CD4-positive, alpha-beta T cell (primary cell): ENCODE measurements around the gene CCDC27. TPM values are rescaled to one million over a fixed set of nuclear protein-coding genes. Genes with fewer than 3 reads are reported as not detected.
A peak's percentile ranks its signal among the peaks of the same experiment; 100 is the strongest.

Experiments used
- ATAC-seq: fragments of 200-7000 bp; cut with Tn5 transposase; one replicate; pipeline ENCODE4 v1.10.0; 2022; ENCODE audit warnings: mild to moderate bottlenecking; ENCODE audit not compliant: poor library complexity
- CTCF ChIA-PET: fragments of 350-600 bp; sonication (Branson Sonifier 250); formaldehyde crosslinking; loops from one replicate; lab custom pipeline; 2021; ENCODE audit warnings: antibody characterized with exemption, inconsistent platforms; lab: Charles Lee
- POLR2A ChIA-PET: fragments of 350-600 bp; sonication (Branson Sonifier 250); formaldehyde crosslinking; loops from one replicate; lab custom pipeline; 2021; ENCODE audit warnings: antibody characterized with exemption, inconsistent platforms; lab: Charles Lee
- DNase-seq, 14 experiments: peaks; one replicate each; pipeline ENCODE4 v3.0.0-alpha.2; 2013 to 2020; ENCODE audit warnings: mixed read lengths in 2 of 14
- H3K27ac ChIP-seq, 2 donors: one replicate each; pipeline versions ENCODE4 v1.5.1 to v1.7.0; 2013; ENCODE audit warnings: low read length in 2 of 2, low read depth in 1 of 2, mild to moderate bottlenecking in 1 of 2
- H3K27me3 ChIP-seq, 2 experiments: 1 replicate in 1 of 2; 2 replicates in 1 of 2; pipeline versions ENCODE4 v1.6.1 to v1.7.0; 2013; ENCODE audit warnings: low read length in 2 of 2, control low read depth in 1 of 2, mild to moderate bottlenecking in 1 of 2, moderate library complexity in 1 of 2; ENCODE audit not compliant: insufficient read depth in 2 of 2, control insufficient read depth in 1 of 2
- H3K36me3 ChIP-seq: one replicate; pipeline ENCODE4 v1.6.1; 2013; ENCODE audit warnings: low read length, control low read depth; ENCODE audit not compliant: insufficient read depth
- H3K4me1 ChIP-seq: one replicate; pipeline ENCODE4 v1.6.1; 2013; ENCODE audit warnings: low read length, control low read depth; ENCODE audit not compliant: insufficient read depth
- H3K4me3 ChIP-seq: one replicate; pipeline ENCODE4 v1.5.1; 2013; ENCODE audit warnings: mild to moderate bottlenecking, low read length, moderate library complexity
- H3K9me3 ChIP-seq, 2 experiments: 1 replicate in 1 of 2; 2 replicates in 1 of 2; pipeline versions ENCODE4 v1.6.1 to v1.7.0; 2013; ENCODE audit warnings: low read length in 2 of 2, mild to moderate bottlenecking in 2 of 2, control low read depth in 1 of 2, moderate library complexity in 1 of 2; ENCODE audit not compliant: control insufficient read depth in 1 of 2, insufficient read depth in 1 of 2
- H3K27ac Mint-ChIP-seq: one replicate; pipeline ENCODE4 v1.8.0; 2020; ENCODE audit warnings: mixed read lengths
- H3K27me3 Mint-ChIP-seq: one replicate; pipeline ENCODE4 v1.8.0; 2021; ENCODE audit warnings: mixed read lengths
- H3K36me3 Mint-ChIP-seq: one replicate; pipeline ENCODE4 v1.8.0; 2021; ENCODE audit warnings: low read depth, mixed read lengths
- H3K4me1 Mint-ChIP-seq: one replicate; pipeline ENCODE4 v1.8.0; 2021; ENCODE audit warnings: low read depth, mixed read lengths
- H3K4me3 Mint-ChIP-seq: one replicate; pipeline ENCODE4 v1.8.0; 2020; ENCODE audit warnings: mild to moderate bottlenecking, mixed read lengths
- H3K9me3 Mint-ChIP-seq: one replicate; pipeline ENCODE4 v1.8.0; 2020; ENCODE audit warnings: mixed read lengths
- intact Hi-C, 2 experiments: fragments of 100-400 bp; cut with DNase I in 1 of 2; cut with micrococcal nuclease in 1 of 2; formaldehyde crosslinking; loops; one replicate each; pipeline versions ENCODE4 v1.15.1 to v1.9.0; 2023 to 2025; cut with DNase I, micrococcal nuclease
- total RNA-seq, 174 experiments: library from RNA in 2 of 174; stranded (reverse) in 2 of 174; gene quantifications; one replicate each; pipeline ENCODE4 v1.2.3 and lab custom pipeline; 2021 to 2026
- TF ChIP-seq, protein P1 (sequence below): fragments of 200-600 bp; IDR thresholded peaks from one replicate; pipeline ENCODE4 v1.8.0; 2022; ENCODE audit warnings: antibody characterized with exemption, mild to moderate bottlenecking

Gene CCDC27
- total RNA-seq, 2 experiments from 2014 or later, result not detected

DNA sequence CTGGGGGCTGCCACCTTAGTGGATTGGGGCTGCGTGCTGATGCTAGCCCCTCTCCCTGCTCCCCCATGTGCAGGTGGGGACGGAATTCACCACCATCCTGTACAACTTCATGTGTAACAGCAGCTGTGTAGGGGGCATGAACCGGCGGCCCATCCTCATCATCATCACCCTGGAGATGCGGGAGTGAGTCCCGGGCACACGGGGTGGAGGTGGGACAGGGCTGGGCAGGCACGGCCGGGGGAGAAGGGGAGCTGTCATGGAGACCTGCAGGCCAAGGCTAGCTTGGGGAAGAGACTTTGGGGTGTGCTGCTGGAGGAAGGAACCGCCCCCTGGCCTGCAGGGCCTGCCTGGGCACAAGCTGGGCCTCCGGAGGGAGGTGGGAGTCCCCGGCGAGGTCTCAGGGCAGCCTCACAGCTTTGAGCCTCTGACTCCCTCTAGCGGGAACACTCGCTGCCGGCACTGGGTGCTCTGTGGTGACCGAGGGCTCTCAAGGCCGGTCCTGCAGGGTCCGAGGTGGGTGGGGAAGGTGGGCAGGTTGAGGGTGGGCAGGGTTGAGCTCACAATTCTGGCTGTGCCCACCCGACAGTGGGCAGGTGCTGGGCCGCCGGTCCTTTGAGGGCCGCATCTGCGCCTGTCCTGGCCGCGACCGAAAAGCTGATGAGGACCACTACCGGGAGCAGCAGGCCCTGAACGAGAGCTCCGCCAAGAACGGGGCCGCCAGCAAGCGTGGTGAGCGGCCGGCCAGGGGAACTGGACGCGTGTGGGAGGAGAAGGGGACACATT is 25.0 kb upstream of the CCDC27 start:
- intact Hi-C loops, result no loop called here
- ATAC-seq, result no peak

DNA sequence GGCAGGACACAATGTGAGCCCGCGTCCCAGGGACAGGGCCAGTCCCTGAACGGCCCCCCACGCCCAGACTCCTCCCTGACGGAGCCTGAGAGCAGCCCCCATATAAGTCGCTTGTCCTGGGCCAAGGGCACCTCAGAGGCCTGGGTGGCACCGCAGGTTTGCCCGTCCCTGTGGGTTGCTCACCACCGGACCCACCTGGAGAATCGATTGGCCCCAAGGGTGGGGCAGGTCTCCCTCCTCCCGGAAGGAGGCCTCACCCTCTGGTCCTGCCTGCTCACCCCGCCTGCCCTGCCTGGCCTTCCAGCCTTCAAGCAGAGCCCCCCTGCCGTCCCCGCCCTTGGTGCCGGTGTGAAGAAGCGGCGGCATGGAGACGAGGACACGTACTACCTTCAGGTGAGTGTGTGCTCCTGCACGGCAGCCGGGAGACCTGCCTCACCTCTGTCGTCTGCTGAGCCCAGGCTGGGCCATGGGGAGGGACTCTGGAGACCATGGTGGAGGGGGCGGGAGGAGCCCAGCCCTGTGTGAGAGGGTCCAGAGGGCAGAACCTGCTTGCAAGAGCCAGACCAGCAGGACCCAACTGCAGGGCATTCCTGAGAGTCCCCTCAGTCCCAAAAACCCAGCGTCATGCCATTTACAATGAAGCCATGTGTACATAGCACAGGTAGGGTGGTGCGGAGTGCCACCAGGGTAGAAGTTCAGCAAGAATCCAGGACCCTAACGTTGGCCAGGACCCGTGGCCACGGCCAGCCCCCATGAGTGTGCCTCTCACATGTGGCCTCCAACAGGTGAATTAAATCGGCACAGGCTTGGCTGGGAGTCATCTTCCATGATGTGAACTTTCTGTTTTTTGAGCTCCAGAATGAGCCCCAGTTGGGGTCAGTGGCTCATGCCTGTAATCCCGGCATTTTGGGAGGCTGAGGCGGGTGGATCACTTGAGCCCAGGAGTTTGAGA is 24.1 kb upstream of the CCDC27 start:
- no peaks in the 10 kb centered on the region for H3K36me3 Mint-ChIP-seq
- Histone ChIP-seq H3K27me3 (no peaks in the 10 kb centered on the region), H3K36me3 (no peaks in the 10 kb centered on the region), H3K4me3 (no peak overlapping the region), H3K4me1 (peaks cover 2% of the 10 kb centered on the region), H3K9me3 (peaks cover 0 to 4% of the 10 kb centered on the region in 2 experiments), H3K27ac (no peak overlapping the region)
- H3K9me3 Mint-ChIP-seq, result no peaks in the 10 kb centered on the region
- TF ChIP-seq, protein P1, sequence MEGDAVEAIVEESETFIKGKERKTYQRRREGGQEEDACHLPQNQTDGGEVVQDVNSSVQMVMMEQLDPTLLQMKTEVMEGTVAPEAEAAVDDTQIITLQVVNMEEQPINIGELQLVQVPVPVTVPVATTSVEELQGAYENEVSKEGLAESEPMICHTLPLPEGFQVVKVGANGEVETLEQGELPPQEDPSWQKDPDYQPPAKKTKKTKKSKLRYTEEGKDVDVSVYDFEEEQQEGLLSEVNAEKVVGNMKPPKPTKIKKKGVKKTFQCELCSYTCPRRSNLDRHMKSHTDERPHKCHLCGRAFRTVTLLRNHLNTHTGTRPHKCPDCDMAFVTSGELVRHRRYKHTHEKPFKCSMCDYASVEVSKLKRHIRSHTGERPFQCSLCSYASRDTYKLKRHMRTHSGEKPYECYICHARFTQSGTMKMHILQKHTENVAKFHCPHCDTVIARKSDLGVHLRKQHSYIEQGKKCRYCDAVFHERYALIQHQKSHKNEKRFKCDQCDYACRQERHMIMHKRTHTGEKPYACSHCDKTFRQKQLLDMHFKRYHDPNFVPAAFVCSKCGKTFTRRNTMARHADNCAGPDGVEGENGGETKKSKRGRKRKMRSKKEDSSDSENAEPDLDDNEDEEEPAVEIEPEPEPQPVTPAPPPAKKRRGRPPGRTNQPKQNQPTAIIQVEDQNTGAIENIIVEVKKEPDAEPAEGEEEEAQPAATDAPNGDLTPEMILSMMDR, result no peak
- peaks cover 5% of the 10 kb centered on the region for H3K4me1 Mint-ChIP-seq
- no peak overlapping the region for H3K4me3 Mint-ChIP-seq
- no peak for DNase-seq
- intact Hi-C loops, result no loop called here
- no peak overlapping the region for H3K27ac Mint-ChIP-seq
- POLR2A ChIA-PET, result no interaction called here
- no peak for ATAC-seq
- CTCF ChIA-PET, result no interaction called here
- peaks cover 16% of the 10 kb centered on the region for H3K27me3 Mint-ChIP-seq

More for the DNA sequence above, 25.0 kb upstream of the CCDC27 start:
- Mint-ChIP-seq H3K9me3 (no peaks in the 10 kb centered on the region), H3K27me3 (peaks cover 16% of the 10 kb centered on the region), H3K36me3 (no peaks in the 10 kb centered on the region), H3K4me1 (peaks cover 5% of the 10 kb centered on the region), H3K27ac (no peak overlapping the region), H3K4me3 (no peak overlapping the region)
- no peak overlapping the region for H3K4me3 ChIP-seq
- no peaks in the 10 kb centered on the region for H3K36me3 ChIP-seq
- TF ChIP-seq, protein P1, result no peak
- no peaks in the 10 kb centered on the region for H3K27me3 ChIP-seq
- H3K27ac ChIP-seq, result no peak overlapping the region
- CTCF ChIA-PET, result no interaction called here
- POLR2A ChIA-PET, result no interaction called here
- H3K9me3 ChIP-seq, result no peaks in the 10 kb centered on the region
- peak in 1 of 14 experiments; percentile 16 for DNase-seq
- H3K4me1 ChIP-seq, result peaks cover 2% of the 10 kb centered on the region

DNA sequence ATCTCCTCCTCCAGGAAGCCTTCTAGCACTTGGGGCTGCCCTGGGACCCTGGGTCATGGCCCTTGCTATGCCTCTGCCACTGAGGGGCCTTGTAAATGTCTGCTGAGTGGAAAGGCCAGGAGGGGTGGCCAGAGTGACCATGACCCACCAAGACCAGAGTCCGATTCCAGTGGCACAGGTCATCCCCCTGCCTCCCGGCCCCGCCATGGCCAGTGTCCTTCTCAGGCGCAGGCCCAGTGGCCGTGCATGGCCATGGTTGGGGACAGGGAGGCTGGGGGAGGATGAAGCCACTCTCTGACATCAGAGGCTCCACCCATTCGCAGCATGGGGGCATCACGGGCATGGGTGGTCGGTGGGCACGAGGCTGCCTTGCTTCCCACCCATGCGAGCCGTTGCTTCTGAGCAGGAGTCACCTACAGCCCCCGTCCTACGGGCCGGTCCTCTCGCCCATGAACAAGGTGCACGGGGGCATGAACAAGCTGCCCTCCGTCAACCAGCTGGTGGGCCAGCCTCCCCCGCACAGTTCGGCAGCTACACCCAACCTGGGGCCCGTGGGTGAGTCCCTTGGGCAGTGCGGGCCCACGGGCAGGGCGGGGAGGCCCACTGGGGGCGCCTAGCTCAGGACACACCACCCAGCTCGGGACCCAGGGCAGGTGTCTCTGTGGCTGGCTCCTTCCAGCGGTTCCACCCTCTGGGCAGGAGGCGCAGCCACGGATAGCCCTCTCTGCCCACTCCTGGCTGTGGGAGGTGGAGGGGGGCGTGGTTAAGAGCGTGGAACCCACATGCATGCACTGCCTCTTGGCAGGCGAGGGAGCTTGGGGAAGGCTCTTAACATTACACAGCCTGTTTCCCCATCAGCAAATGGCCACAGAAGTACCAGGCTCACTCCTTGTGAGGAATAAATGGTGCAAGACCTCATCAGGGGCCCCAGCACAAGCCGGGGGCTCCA is 22.4 kb upstream of the CCDC27 start:
- TF ChIP-seq, protein P1, result no peak
- H3K27ac Mint-ChIP-seq, result no peak overlapping the region
- ChIA-PET CTCF (no interaction called here), POLR2A (no interaction called here)
- Histone ChIP-seq H3K27ac (no peak overlapping the region), H3K4me1 (no peaks in the 10 kb centered on the region), H3K27me3 (no peaks in the 10 kb centered on the region), H3K36me3 (no peaks in the 10 kb centered on the region), H3K4me3 (no peak overlapping the region), H3K9me3 (peaks cover 0 to 4% of the 10 kb centered on the region in 2 experiments)
- no peaks in the 10 kb centered on the region for H3K9me3 Mint-ChIP-seq
- H3K27me3 Mint-ChIP-seq, result peaks cover 11% of the 10 kb centered on the region
- no peak overlapping the region for H3K4me3 Mint-ChIP-seq
- intact Hi-C loops, result no loop called here
- ATAC-seq, result no peak
- no peaks in the 10 kb centered on the region for H3K4me1 Mint-ChIP-seq
- no peaks in the 10 kb centered on the region for H3K36me3 Mint-ChIP-seq
- DNase-seq, result no peak
